HCT116 (cell line): ENCODE data around the gene PREP. TPM values are rescaled to one million over a fixed set of nuclear protein-coding genes. Genes with fewer than 3 reads are reported as not detected.
A peak's percentile ranks its signal among the peaks of the same experiment; 100 is the strongest.

ENCODE experiments used
- ATAC-seq: fragments of 200-7000 bp; cut with Tn5 transposase; 2 replicates; pipeline ENCODE4 v1.9.1; 2020; ENCODE audit warnings: mild to moderate bottlenecking, moderate library complexity
- BruUV-seq: library from RNA; stranded (reverse); fragments of 400-500 nt; replicated peaks from 2 replicates; lab custom pipeline; 2021; lab: Mats Ljungman, UMichigan
- CTCF ChIA-PET: fragments of 300-600 bp; sonication (Branson Sonifier 250); formaldehyde crosslinking; loops from one replicate; lab custom pipeline; 2021; ENCODE audit warnings: antibody characterized with exemption; lab: Charles Lee
- POLR2A ChIA-PET: fragments of 300-600, 350-600 bp; sonication (Branson Sonifier 250); formaldehyde crosslinking; loops from one replicate; lab custom pipeline; 2021; ENCODE audit warnings: antibody characterized with exemption; lab: Charles Lee
- RAD21 ChIA-PET, 2 experiments: fragments of 300-600 bp; sonication (Branson Sonifier 250); formaldehyde crosslinking; loops; one replicate each; lab custom pipeline; 2023; ENCODE audit warnings: low total read pairs in 2 of 2; ENCODE audit not compliant: uncharacterized antibody in 2 of 2, unreplicated experiment in 2 of 2, low non-redundant PET in 1 of 2; lab: Charles Lee
- DNase-seq: peaks from one replicate; pipeline ENCODE4 v3.0.0-alpha.2; 2010; ENCODE audit warnings: low read depth, low spot score
- H2AFZ ChIP-seq: fragments of 200-600 bp; shearing (Covaris generic), sonication (generic); 2 replicates; pipeline ENCODE4 v1.6.1; 2017; ENCODE audit warnings: low read depth, mixed run types, mixed read lengths, antibody characterized with exemption, low read length; ENCODE audit not compliant: poor library complexity, severe bottlenecking
- H3K27ac ChIP-seq: 2 replicates; pipeline ENCODE4 v1.5.1; 2012; ENCODE audit warnings: low read depth, low read length
- H3K27me3 ChIP-seq: fragments of 200-600 bp; sonication (generic); 2 replicates; pipeline ENCODE4 v1.6.1; 2016; ENCODE audit warnings: mixed run types, low read length, mixed read lengths; ENCODE audit not compliant: insufficient read depth
- H3K36me3 ChIP-seq, 2 experiments: fragments of 200-500 bp in 1 of 2; fragments of 200-600 bp in 1 of 2; sonication (Bioruptor generic) in 1 of 2; sonication (generic) in 1 of 2; 2 replicates each; pipeline versions ENCODE4 v1.5.1 to v1.6.1; 2014 to 2016; ENCODE audit warnings: low read length in 2 of 2, inconsistent platforms in 1 of 2, mixed read lengths in 1 of 2, mixed run types in 1 of 2; ENCODE audit not compliant: insufficient read depth in 2 of 2, control insufficient read depth in 1 of 2
- H3K4me1 ChIP-seq, 2 experiments: fragments of 200-600 bp in 1 of 2; sonication (generic) in 1 of 2; 2 replicates each; pipeline versions ENCODE4 v1.5.1 to v1.6.1; 2012 to 2017; ENCODE audit warnings: low read length in 2 of 2, inconsistent platforms in 1 of 2, mild to moderate bottlenecking in 1 of 2, mixed read lengths in 1 of 2, mixed run types in 1 of 2, moderate library complexity in 1 of 2; ENCODE audit not compliant: insufficient read depth in 2 of 2, control insufficient read depth in 1 of 2
- H3K4me2 ChIP-seq: fragments of 200-600 bp; sonication (generic); 2 replicates; pipeline ENCODE4 v1.6.1; 2017; ENCODE audit warnings: mixed run types, low read length, mixed read lengths
- H3K4me3 ChIP-seq, 2 experiments: fragments of 200-600 bp in 1 of 2; sonication (generic) in 1 of 2; replicated peaks in 1 of 2; 2 replicates each; pipeline ENCODE4 v1.5.1; 2011 to 2016; ENCODE audit warnings: low read length in 2 of 2, control low read depth in 1 of 2, low read depth in 1 of 2, mild to moderate bottlenecking in 1 of 2, mixed read lengths in 1 of 2, mixed run types in 1 of 2
- H3K79me2 ChIP-seq: fragments of 200-600 bp; sonication (generic); 2 replicates; pipeline ENCODE4 v1.6.1; 2017; ENCODE audit warnings: mild to moderate bottlenecking, mixed run types, low read length, moderate library complexity, mixed read lengths; ENCODE audit not compliant: insufficient read depth
- H3K9ac ChIP-seq: fragments of 200-600 bp; sonication (generic); 2 replicates; pipeline ENCODE4 v1.6.1; 2016; ENCODE audit warnings: low read length, mixed read lengths
- H3K9me2 ChIP-seq: fragments of 200-600 bp; sonication (generic), shearing (Covaris generic); 2 replicates; pipeline ENCODE4 v1.6.1; 2017; ENCODE audit warnings: mixed run types, mild to moderate bottlenecking, moderate library complexity; ENCODE audit not compliant: insufficient read depth
- H3K9me3 ChIP-seq, 2 experiments: fragments of 200-500 bp in 1 of 2; fragments of 200-600 bp in 1 of 2; sonication (Bioruptor generic) in 1 of 2; sonication (generic) in 1 of 2; 2 replicates each; pipeline ENCODE4 v1.6.1; 2014 to 2017; ENCODE audit warnings: low read length in 2 of 2, mixed read lengths in 2 of 2, inconsistent platforms in 1 of 2, low read depth in 1 of 2, mild to moderate bottlenecking in 1 of 2, mixed run types in 1 of 2, moderate library complexity in 1 of 2; ENCODE audit not compliant: control insufficient read depth in 1 of 2, insufficient read depth in 1 of 2
- H4K20me1 ChIP-seq: fragments of 200-600 bp; sonication (generic), shearing (Covaris generic); 2 replicates; pipeline ENCODE4 v1.6.1; 2017; ENCODE audit warnings: mixed run types, mild to moderate bottlenecking, moderate library complexity; ENCODE audit not compliant: insufficient read depth
- ATF3 ChIP-seq: IDR thresholded peaks from 2 replicates; pipeline ENCODE4 v1.6.1; 2012
- CEBPB ChIP-seq: IDR thresholded peaks from 2 replicates; pipeline ENCODE4 v1.6.1; 2012; ENCODE audit warnings: low read depth
- ELF1 ChIP-seq: IDR thresholded peaks from 2 replicates; pipeline ENCODE4 v1.6.1; 2012; ENCODE audit warnings: low read depth, borderline replicate concordance
- MAX ChIP-seq: IDR thresholded peaks from 2 replicates; pipeline ENCODE4 v1.6.1; 2012
- POLR2A ChIP-seq: IDR thresholded peaks from 2 replicates; pipeline ENCODE4 v1.7.0; 2011; ENCODE audit warnings: borderline replicate concordance; ENCODE audit not compliant: insufficient read depth, insufficient read length; ENCODE audit errors: extremely low read depth
- POLR2AphosphoS5 ChIP-seq: IDR thresholded peaks from 2 replicates; pipeline ENCODE4 v1.6.1; 2011; ENCODE audit warnings: mild to moderate bottlenecking, low read depth, low read length, moderate library complexity
- RAD21 ChIP-seq: IDR thresholded peaks from 2 replicates; pipeline ENCODE4 v1.6.1; 2012; ENCODE audit warnings: low read depth, mild to moderate bottlenecking
- REST ChIP-seq: IDR thresholded peaks from 2 replicates; pipeline ENCODE4 v1.6.1; 2012; ENCODE audit warnings: low read depth
- YY1 ChIP-seq: IDR thresholded peaks from 2 replicates; pipeline ENCODE4 v1.6.1; 2011; ENCODE audit warnings: low read length, low read depth, moderate library complexity, mild to moderate bottlenecking; ENCODE audit not compliant: insufficient replicate concordance; ENCODE audit errors: extremely low read depth
- intact Hi-C: fragments of 100-400 bp; cut with micrococcal nuclease; formaldehyde crosslinking; loops from 2 replicates; pipeline ENCODE4 v1.10.0; 2022
- total RNA-seq: library from RNA; stranded (reverse); gene quantifications from one replicate; pipeline ENCODE4 v1.2.1, GENCODE V29; 2021; ENCODE audit not compliant: unreplicated experiment

Gene PREP
- total RNA-seq, 1 experiment from 2014 or later: 53.5 TPM

- TF ChIP-seq REST (no peak), ELF1 (no peak), POLR2A (no peak), ATF3 (no peak)
- TF ChIP-seq, all 23 proteins: peak for 8
These were observed at the start of gene PREP (continued) for GRCh38 chr6:105402939-105403935.

GRCh38 chr6:105452376-105452775 lies 49.5 kb upstream of the PREP start:
- Histone ChIP-seq H3K9me3 (no peaks in the 10 kb centered on the region), H3K79me2 (no peaks in the 10 kb centered on the region), H4K20me1 (no peaks in the 10 kb centered on the region), H3K27me3 (no peaks in the 10 kb centered on the region), H3K36me3 (no peaks in the 10 kb centered on the region), H2AFZ (no peak overlapping the region), H3K9ac (no peak overlapping the region), H3K4me3 (no peak overlapping the region), H3K4me2 (no peak overlapping the region), H3K27ac (no peak overlapping the region), H3K9me2 (no peaks in the 10 kb centered on the region), H3K4me1 (no peaks in the 10 kb centered on the region)
- ATAC-seq (no peak), DNase-seq (no peak)
- TF ChIP-seq YY1: no peak
- TF ChIP-seq ATF3: no peak
- no peak for TF ChIP-seq MAX
- TF ChIP-seq POLR2AphosphoS5: no peak
- TF ChIP-seq RAD21: peak; percentile 26; the same call in 1 of the 2 replicates
- no peak for TF ChIP-seq ELF1
- no peak for TF ChIP-seq CEBPB
- RAD21 ChIA-PET: no interaction called here
- POLR2A ChIA-PET: no interaction called here
- CTCF ChIA-PET: no interaction called here
- intact Hi-C loops: no loop called here
- no TSS peak for BruUV-seq
